ENCODE data around the gene RSRP1. TPM values are rescaled to one million over a fixed set of nuclear protein-coding genes. Genes with fewer than 3 reads are reported as not detected.
"Not testable (repeated sequence)": the region's sequence is repeated elsewhere in the genome, so short reads cannot be mapped to it uniquely, and the experiment has no call there.

The RSRP1 gene, protein sequence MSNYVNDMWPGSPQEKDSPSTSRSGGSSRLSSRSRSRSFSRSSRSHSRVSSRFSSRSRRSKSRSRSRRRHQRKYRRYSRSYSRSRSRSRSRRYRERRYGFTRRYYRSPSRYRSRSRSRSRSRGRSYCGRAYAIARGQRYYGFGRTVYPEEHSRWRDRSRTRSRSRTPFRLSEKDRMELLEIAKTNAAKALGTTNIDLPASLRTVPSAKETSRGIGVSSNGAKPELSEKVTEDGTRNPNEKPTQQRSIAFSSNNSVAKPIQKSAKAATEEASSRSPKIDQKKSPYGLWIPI
- total RNA-seq, result 48.6 and 55.0 TPM in 2 replicates

DNA sequence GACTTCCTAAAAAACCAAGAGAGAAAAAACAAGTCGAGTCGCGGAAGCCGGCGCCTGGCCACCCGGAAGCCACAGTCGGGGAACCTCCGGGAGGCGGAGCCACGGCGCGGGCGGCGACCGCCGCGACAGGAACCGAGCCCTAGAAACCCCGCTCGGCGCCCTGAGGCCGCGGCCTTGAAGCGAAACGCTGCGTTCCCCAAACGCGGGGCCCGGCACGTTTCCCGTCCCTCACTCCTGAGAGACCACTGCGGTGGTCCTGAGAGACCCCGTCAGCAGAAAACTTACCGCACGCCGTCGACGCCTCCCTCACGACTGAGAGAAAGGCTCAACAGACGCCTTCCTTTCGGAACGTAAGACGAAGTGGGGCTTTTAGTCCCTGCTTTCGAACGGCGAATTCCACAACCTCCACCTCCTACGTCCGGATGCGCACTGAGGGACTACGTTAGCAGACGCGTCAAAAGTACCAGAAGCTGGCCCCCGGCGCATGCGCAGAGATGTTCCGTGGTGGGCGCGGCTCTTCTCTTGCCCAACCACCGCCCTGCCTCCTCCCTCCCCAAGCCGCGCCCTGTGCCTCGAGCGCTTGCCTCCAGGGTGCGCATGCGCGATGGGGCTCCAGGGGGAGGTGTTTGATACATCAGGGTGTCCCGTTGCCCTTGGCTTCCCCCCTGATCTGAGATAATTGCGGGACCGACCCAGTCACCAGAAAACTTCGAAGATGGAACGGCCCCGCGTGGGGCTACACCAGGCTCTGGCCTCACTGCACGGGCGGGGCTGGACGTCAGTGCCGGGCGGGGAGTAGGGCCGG is at the start of gene RSRP1:
RSRP1 (minus strand) TSS at position 431 of the 805 bp plus-strand sequence. CDS start 491 bp downstream, outside the sequence.
- H3K36me3 ChIP-seq (ENCODE audit: control insufficient read depth, insufficient read depth, low read length), result peaks cover 2% of the 10 kb centered on the region
- H3K27me3 ChIP-seq (ENCODE audit: control insufficient read depth, insufficient read depth, low read length), result no peaks in the 10 kb centered on the region
- DNase-seq (ENCODE audit: low read depth), result peak; percentile 84
- TF ChIP-seq, protein P1, sequence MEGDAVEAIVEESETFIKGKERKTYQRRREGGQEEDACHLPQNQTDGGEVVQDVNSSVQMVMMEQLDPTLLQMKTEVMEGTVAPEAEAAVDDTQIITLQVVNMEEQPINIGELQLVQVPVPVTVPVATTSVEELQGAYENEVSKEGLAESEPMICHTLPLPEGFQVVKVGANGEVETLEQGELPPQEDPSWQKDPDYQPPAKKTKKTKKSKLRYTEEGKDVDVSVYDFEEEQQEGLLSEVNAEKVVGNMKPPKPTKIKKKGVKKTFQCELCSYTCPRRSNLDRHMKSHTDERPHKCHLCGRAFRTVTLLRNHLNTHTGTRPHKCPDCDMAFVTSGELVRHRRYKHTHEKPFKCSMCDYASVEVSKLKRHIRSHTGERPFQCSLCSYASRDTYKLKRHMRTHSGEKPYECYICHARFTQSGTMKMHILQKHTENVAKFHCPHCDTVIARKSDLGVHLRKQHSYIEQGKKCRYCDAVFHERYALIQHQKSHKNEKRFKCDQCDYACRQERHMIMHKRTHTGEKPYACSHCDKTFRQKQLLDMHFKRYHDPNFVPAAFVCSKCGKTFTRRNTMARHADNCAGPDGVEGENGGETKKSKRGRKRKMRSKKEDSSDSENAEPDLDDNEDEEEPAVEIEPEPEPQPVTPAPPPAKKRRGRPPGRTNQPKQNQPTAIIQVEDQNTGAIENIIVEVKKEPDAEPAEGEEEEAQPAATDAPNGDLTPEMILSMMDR (IDR thresholded peaks at IDR 0.05; ENCODE audit: insufficient read depth, low read length, poor library complexity, severe bottlenecking), result no peak
- H3K4me3 ChIP-seq (ENCODE audit: low read depth, low read length), result peak within 1 kb of the TSS; percentile 93

DNA sequence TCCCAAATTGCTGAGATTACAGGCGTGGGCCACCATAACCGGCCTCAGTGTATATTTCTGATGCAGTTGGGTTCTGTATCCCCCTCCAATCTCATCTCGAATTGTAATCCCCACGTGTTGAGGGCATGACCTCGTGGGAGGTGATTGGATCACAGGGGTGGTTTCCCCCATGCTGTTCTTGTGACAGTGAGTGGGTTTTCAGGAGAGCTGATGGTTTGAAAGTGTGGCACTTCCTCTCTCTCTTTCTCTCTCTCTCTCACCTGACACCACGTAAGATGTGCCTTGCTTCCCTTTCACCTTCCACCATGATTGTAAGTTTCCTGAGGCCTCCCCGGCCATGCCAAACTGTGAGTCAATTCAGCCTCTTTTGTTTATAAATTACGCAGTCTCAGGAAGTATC is 49.2 kb upstream of the RSRP1 start:
- not testable (repeated sequence) for H3K27me3 ChIP-seq (ENCODE audit: control insufficient read depth, insufficient read depth, low read length); DNase-seq (ENCODE audit: low read depth); H3K36me3 ChIP-seq (ENCODE audit: control insufficient read depth, insufficient read depth, low read length); H3K4me3 ChIP-seq (ENCODE audit: low read depth, low read length)

DNA sequence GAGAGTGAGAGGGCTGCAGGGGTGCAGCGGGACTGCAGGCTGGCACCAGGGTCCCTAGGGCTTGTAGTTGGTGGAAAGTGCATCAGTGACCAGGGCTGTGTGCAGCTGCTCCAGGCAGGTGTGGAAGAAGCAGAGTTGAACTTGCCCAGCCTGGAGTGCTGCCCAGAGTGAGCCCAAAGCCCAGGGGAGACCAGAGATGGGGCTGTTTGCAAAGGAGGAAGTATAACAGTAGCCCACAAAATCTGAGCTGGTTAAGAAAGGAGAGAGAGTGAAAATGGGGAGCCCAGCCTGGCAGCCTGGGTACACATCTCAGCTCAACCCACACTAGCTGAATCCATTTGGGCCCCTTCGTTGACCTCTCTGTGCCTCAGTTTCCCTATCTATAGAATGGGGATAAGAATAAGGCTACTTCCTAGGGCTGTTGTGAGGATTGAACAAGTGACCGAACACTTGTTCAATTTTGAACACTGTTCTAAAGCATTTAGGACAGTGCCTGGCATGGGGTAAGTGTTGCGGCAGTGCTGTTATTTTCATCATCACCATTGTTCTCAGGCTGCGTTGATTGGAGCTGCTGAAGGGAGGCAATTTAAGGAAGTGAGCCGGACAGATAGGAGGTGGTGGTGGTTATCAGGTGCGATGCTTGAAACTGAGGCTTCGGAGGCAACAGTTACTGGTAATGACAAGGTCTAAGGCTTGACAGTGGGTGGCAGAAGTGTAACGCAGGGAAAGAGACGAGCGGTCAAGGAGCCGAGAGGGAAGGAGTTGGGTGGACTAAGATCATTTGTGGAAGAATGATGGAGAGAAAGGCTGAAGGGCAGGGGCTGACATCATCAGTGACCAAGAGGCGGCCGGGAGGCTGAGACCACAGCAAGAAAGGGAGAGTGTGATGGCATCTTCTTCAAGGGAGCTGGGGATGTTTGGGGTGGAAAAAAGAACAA is 47.9 kb upstream of the RSRP1 start:
- not testable (repeated sequence) for H3K27me3 ChIP-seq (ENCODE audit: control insufficient read depth, insufficient read depth, low read length); H3K4me3 ChIP-seq (ENCODE audit: low read depth, low read length); DNase-seq (ENCODE audit: low read depth); H3K36me3 ChIP-seq (ENCODE audit: control insufficient read depth, insufficient read depth, low read length)

DNA sequence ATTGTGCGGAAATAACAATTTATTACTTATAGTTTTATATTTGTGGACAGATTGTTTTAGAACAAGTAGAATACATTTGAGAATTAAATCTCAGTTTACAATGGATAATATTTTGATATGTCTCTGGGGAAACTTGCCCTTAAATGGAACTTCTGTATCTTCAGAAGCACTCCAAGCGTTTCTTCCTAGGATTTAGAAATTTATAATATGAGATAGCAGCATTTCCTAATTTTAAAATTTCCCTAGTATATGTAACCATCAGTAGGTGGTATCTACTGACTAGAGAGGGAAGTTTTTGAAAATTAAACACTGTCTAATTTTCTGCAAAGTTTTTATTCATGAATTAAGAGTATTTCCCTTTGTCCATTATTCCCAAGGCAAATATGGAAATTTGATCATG is 46.2 kb upstream of the RSRP1 start:
- not testable (repeated sequence) for DNase-seq (ENCODE audit: low read depth); H3K4me3 ChIP-seq (ENCODE audit: low read depth, low read length)

DNA sequence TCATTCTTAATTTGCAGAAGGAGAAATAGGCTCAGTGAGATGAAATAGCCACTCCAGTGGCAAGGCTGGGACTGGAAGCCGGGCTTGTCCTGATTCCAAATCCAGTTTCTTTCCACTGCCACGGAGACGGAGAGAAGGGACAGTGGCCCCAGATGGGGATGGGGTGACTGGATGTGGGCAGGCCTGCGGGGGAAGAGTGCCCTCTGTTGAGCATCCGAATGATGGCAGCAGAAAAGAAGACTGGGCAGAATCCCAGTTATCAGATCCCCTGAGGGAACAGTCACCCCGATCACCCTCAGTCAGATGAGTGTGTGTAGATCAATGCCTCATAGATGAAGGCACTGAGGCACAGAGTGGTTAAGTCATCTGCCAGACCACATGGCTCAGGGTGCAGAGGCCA is 42.8 kb upstream of the RSRP1 start:
- H3K27me3 ChIP-seq (ENCODE audit: control insufficient read depth, insufficient read depth, low read length); DNase-seq (ENCODE audit: low read depth); H3K36me3 ChIP-seq (ENCODE audit: control insufficient read depth, insufficient read depth, low read length); H3K4me3 ChIP-seq (ENCODE audit: low read depth, low read length): not testable (repeated sequence)
- TF ChIP-seq, protein P1 (IDR thresholded peaks at IDR 0.05; ENCODE audit: insufficient read depth, low read length, poor library complexity, severe bottlenecking), result peak; percentile 11

More for the DNA sequence above, 46.2 kb upstream of the RSRP1 start:
- H3K27me3 ChIP-seq (ENCODE audit: control insufficient read depth, insufficient read depth, low read length); H3K36me3 ChIP-seq (ENCODE audit: control insufficient read depth, insufficient read depth, low read length): not testable (repeated sequence)

DNA sequence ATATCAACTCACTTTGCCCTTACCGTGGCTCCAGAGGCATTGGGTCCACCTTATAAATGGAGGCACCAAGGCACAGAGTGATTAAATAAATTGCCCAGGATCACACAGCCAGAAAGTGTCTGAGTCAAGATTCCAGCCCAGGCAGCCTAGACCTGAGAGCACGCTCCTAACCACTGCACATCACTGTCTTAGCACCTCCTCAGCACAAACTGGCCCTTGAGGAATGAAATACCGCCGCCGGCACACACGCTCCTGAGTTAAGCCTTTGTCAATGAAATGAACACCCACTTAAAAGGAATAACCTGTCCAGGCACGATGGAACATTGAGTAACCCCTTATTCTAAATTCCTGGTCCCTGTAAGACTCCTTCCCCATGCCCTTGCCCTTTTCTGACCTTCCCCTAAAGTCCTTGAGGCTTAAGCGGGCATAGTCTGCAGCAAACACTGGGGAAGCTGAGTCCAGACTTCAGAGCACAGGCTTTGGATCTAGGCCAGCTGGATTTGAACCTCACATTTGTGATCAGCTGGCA is 41.4 kb upstream of the RSRP1 start:
- DNase-seq (ENCODE audit: low read depth); H3K36me3 ChIP-seq (ENCODE audit: control insufficient read depth, insufficient read depth, low read length); H3K4me3 ChIP-seq (ENCODE audit: low read depth, low read length); H3K27me3 ChIP-seq (ENCODE audit: control insufficient read depth, insufficient read depth, low read length): not testable (repeated sequence)

DNA sequence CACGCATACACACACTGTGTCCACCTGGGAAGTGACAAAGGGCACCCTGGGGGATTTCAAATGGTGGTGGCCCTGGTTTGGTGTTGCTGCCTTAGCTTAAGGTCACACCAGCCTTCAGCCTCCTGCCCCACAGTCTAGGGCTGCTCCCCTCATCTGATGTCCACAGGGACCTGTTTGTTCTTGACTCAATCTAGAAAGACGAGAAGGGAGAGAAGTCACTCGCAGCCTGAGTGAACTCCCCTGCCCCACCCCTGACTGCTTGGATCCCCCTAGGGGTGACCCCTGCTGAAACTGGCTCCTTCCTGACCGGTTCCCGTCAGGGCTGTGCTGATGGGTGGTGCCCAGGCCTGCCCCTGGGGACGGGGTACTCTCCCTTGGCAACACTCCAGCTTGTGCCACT is 39.9 kb upstream of the RSRP1 start:
- H3K27me3 ChIP-seq (ENCODE audit: control insufficient read depth, insufficient read depth, low read length); DNase-seq (ENCODE audit: low read depth); H3K4me3 ChIP-seq (ENCODE audit: low read depth, low read length); H3K36me3 ChIP-seq (ENCODE audit: control insufficient read depth, insufficient read depth, low read length): not testable (repeated sequence)

DNA sequence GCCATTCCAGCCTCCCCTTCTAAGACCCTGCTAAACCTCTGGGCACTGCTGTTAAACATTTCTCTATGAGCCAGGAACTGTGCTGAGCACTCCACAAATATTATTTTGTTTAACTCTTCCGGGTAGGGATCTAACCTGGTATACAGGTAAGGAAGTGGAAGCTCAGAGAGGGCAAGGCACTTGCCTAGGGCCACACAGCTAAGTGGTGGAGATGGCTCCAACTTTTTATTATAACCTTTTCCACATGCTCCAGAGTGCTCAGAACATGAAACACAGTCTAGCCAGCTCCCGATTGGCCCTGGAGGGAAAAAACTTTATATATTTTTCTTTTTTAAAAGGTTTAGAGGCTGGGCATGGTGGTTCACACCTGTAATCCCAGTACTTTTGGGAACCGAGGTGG is 38.6 kb upstream of the RSRP1 start:
- H3K36me3 ChIP-seq (ENCODE audit: control insufficient read depth, insufficient read depth, low read length); DNase-seq (ENCODE audit: low read depth); H3K27me3 ChIP-seq (ENCODE audit: control insufficient read depth, insufficient read depth, low read length); H3K4me3 ChIP-seq (ENCODE audit: low read depth, low read length): not testable (repeated sequence)

DNA sequence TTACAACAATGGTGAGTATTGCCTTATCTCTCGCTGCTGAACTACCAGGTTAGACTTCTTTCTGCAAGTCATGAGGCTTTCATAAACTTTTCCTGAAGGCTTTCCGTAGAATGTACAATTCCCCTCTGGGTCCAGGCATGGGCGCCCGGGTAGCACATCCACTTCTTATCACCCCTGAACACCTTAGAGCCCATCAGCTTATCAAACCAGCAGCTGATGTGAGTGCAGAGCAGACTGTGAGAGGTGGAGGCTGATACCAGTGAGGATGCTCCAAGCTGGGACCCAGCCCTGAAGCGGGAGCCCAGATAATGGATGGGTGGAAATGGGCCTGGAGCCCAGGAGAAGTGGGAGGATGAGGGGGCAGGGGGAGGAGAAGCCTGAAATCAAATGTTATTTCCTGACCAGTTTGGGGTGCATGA is 32.4 kb upstream of the RSRP1 start:
- H3K27me3 ChIP-seq (ENCODE audit: control insufficient read depth, insufficient read depth, low read length); H3K4me3 ChIP-seq (ENCODE audit: low read depth, low read length); DNase-seq (ENCODE audit: low read depth); H3K36me3 ChIP-seq (ENCODE audit: control insufficient read depth, insufficient read depth, low read length): not testable (repeated sequence)

DNA sequence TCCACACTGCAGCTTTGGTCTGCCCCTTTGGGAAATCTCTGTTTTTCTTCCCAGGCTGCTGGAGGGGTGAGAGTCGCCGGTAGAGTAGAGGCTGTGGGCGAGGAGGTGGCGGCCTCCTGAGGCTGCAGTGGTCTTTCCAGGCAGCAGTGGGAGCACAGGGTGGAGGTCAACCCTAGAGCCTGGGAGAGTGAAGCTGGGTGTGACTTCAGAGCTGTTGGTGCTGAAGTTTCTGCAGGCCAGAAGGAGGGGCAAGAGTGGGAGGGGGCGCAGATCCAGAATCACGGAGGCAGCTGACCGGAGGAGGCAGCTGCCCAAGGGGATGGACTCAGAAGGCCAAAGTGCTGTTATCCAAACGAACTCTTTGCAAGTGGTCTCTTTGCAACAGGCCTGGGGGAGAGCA is 31.5 kb upstream of the RSRP1 start:
- not testable (repeated sequence) for DNase-seq (ENCODE audit: low read depth); H3K27me3 ChIP-seq (ENCODE audit: control insufficient read depth, insufficient read depth, low read length); H3K4me3 ChIP-seq (ENCODE audit: low read depth, low read length); H3K36me3 ChIP-seq (ENCODE audit: control insufficient read depth, insufficient read depth, low read length)

DNA sequence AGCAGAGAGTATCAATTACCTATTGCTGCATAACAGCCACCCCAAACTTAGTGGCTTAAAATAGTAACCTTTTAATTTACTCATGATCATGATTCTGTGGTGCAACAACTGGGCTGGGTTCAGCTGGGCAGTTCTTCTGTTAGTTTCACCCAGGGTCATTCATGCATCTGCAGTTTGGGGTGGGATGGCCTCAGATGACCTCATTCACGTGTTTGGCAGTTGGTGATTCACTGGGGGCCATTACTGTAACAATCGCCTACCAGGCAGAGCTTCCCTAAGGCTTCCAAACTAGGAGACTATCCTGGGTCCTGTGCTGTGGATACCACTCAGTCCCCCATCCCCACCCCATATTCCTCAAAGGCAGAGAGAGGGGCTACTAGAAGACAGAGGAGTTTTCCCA is 31.1 kb upstream of the RSRP1 start:
- H3K36me3 ChIP-seq (ENCODE audit: control insufficient read depth, insufficient read depth, low read length); H3K27me3 ChIP-seq (ENCODE audit: control insufficient read depth, insufficient read depth, low read length); H3K4me3 ChIP-seq (ENCODE audit: low read depth, low read length); DNase-seq (ENCODE audit: low read depth): not testable (repeated sequence)

DNA sequence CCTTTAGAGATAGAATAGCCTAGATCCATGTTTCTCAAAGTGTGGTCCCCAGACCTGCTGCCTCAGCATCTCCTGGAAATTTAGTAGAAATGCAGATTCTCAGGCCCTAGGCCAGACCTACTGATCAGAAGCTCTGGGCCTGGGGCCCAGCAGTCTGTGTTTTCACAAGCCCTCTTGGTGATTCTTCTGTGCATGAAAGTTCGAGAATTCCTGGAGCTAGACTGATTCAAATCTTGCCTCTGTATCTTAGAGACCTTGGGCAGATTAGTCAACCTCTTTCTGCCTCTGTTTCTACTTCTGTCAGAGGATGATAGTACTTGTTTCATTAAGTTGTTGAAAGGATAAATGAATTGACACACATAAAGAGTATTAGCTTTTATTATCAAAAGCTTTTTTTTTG is 30.0 kb upstream of the RSRP1 start:
- not testable (repeated sequence) for H3K4me3 ChIP-seq (ENCODE audit: low read depth, low read length); DNase-seq (ENCODE audit: low read depth); H3K36me3 ChIP-seq (ENCODE audit: control insufficient read depth, insufficient read depth, low read length); H3K27me3 ChIP-seq (ENCODE audit: control insufficient read depth, insufficient read depth, low read length)
